ENCODE measurements around the gene CUBN.

The CUBN gene

DNA sequence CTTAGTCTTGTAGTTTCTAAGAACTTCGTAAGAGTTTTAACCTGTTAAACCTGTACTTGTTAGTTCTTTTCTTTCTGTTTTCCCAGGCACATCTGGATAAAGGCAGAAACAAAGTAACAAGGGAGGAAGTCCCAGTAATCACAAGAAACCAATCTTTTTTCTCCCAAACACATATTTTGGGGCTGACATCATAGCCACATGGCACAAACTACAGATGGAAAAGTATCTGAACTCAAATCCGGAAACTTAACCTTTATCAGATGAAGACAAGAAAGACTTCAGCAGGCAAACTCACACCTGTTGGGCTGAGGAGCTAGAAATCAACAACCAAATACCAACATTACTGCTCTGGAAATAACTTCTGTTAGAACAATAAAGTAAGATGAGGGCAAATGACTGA is 67.1 kb downstream of the CUBN start:
- Histone ChIP-seq H3K4me1 (ENCODE audit: low read depth, poor library complexity, severe bottlenecking) (no peaks in the 10 kb centered on the region), H3K9ac (no peak overlapping the region), H2AFZ (ENCODE audit: low read depth) (no peak overlapping the region), H3K79me2 (ENCODE audit: insufficient read depth, low read depth) (no peaks in the 10 kb centered on the region), H4K20me1 (ENCODE audit: insufficient read depth) (no peaks in the 10 kb centered on the region), H3K27ac (no peak overlapping the region), H3K4me3 (IDR thresholded peaks at IDR 0.05; ENCODE audit: insufficient read depth, low read depth, low read length) (no peak overlapping the region), H3K4me2 (no peak overlapping the region), H3K27me3 (ENCODE audit: insufficient read depth, low read depth) (no peaks in the 10 kb centered on the region), H3K36me3 (ENCODE audit: insufficient read depth) (no peaks in the 10 kb centered on the region)
- TF ChIP-seq, protein P1, sequence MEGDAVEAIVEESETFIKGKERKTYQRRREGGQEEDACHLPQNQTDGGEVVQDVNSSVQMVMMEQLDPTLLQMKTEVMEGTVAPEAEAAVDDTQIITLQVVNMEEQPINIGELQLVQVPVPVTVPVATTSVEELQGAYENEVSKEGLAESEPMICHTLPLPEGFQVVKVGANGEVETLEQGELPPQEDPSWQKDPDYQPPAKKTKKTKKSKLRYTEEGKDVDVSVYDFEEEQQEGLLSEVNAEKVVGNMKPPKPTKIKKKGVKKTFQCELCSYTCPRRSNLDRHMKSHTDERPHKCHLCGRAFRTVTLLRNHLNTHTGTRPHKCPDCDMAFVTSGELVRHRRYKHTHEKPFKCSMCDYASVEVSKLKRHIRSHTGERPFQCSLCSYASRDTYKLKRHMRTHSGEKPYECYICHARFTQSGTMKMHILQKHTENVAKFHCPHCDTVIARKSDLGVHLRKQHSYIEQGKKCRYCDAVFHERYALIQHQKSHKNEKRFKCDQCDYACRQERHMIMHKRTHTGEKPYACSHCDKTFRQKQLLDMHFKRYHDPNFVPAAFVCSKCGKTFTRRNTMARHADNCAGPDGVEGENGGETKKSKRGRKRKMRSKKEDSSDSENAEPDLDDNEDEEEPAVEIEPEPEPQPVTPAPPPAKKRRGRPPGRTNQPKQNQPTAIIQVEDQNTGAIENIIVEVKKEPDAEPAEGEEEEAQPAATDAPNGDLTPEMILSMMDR (conservative IDR thresholded peaks at IDR 0.05; ENCODE audit: low read depth, low read length) = no peak

DNA sequence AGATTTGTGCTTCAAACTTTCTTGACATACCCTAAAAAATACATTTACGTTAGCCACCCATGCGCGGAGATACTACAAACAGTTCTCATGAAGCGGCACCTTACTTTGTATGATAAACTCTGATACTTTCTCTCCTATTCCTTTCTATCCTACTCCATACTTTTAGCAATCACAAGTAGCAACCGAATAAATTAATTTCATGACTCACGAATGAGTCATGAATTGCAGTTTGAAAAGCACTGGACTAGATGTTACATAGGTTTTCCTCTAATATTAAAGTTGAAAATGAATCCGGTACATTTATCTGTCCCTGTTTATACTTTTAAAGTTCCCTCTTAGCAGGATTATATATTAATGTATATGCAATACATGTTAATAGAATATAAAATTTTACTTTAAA is 67.6 kb downstream of the CUBN start:
- Histone ChIP-seq H3K9ac (no peak overlapping the region), H4K20me1 (ENCODE audit: insufficient read depth) (no peaks in the 10 kb centered on the region), H3K27me3 (ENCODE audit: insufficient read depth, low read depth) (no peaks in the 10 kb centered on the region), H3K4me2 (no peak overlapping the region), H2AFZ (ENCODE audit: low read depth) (no peak overlapping the region), H3K4me3 (IDR thresholded peaks at IDR 0.05; ENCODE audit: insufficient read depth, low read depth, low read length) (no peak overlapping the region), H3K36me3 (ENCODE audit: insufficient read depth) (no peaks in the 10 kb centered on the region), H3K4me1 (ENCODE audit: low read depth, poor library complexity, severe bottlenecking) (no peaks in the 10 kb centered on the region), H3K27ac (no peak overlapping the region), H3K79me2 (ENCODE audit: insufficient read depth, low read depth) (no peaks in the 10 kb centered on the region)
- TF ChIP-seq, protein P1 (conservative IDR thresholded peaks at IDR 0.05; ENCODE audit: low read depth, low read length) = no peak

DNA sequence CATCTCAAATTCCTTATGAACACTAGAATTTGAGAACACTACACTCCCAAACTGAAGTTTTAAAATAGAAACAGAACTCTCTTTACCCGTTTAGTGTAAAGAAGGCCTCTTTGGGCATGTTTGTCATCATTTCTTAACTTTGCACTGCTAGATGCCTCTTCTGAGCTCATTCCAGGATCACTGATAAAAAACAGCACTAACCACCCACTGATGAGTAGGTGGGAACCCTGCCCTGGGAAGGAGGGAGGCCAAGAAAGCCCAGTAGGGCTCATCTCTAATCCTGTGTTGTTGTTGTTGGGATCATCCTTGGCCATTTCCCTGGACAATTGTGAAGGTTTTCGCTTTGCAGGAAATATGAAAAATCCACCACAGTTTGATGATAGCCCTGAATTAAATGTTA is 68.2 kb downstream of the CUBN start:
- H3K4me1 ChIP-seq (ENCODE audit: low read depth, poor library complexity, severe bottlenecking) = no peaks in the 10 kb centered on the region
- no peak overlapping the region for H3K27ac ChIP-seq
- H3K36me3 ChIP-seq (ENCODE audit: insufficient read depth) = no peaks in the 10 kb centered on the region
- no peaks in the 10 kb centered on the region for H4K20me1 ChIP-seq (ENCODE audit: insufficient read depth)
- H3K27me3 ChIP-seq (ENCODE audit: insufficient read depth, low read depth) = no peaks in the 10 kb centered on the region
- H2AFZ ChIP-seq (ENCODE audit: low read depth) = no peak overlapping the region
- no peak overlapping the region for H3K4me2 ChIP-seq
- TF ChIP-seq, protein P1 (conservative IDR thresholded peaks at IDR 0.05; ENCODE audit: low read depth, low read length) = no peak
- H3K79me2 ChIP-seq (ENCODE audit: insufficient read depth, low read depth) = no peaks in the 10 kb centered on the region
- H3K9ac ChIP-seq = no peak overlapping the region
- H3K4me3 ChIP-seq (IDR thresholded peaks at IDR 0.05; ENCODE audit: insufficient read depth, low read depth, low read length) = no peak overlapping the region

DNA sequence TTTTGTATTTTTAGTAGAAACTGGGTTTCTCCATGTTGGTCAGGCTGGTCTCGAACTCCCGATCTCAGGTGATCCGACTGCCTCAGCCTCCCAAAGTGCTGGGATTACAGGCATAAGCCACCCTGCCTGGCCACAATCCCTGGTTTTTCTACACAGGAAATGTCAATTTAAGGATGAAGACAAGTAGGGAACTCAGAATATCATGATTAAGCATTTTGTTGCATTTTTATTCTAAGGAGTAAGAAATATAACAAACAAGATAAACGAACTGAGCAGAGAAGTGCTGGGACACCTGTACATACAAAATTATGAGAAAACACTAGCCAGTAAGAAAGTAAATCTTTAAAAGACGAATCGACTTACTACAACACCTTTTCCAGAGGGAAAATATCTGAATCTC is 69.3 kb downstream of the CUBN start:
- Histone ChIP-seq H3K9ac (no peak overlapping the region), H3K4me3 (IDR thresholded peaks at IDR 0.05; ENCODE audit: insufficient read depth, low read depth, low read length) (no peak overlapping the region), H3K4me1 (ENCODE audit: low read depth, poor library complexity, severe bottlenecking) (no peaks in the 10 kb centered on the region), H3K4me2 (no peak overlapping the region), H3K36me3 (ENCODE audit: insufficient read depth) (no peaks in the 10 kb centered on the region), H2AFZ (ENCODE audit: low read depth) (no peak overlapping the region), H3K27me3 (ENCODE audit: insufficient read depth, low read depth) (no peaks in the 10 kb centered on the region), H3K27ac (no peak overlapping the region), H4K20me1 (ENCODE audit: insufficient read depth) (no peaks in the 10 kb centered on the region), H3K79me2 (ENCODE audit: insufficient read depth, low read depth) (no peaks in the 10 kb centered on the region)
- TF ChIP-seq, protein P1 (conservative IDR thresholded peaks at IDR 0.05; ENCODE audit: low read depth, low read length) = no peak
